Panc1 (cell line): Measurements from ENCODE around the gene MEGF11. TPM values are rescaled to one million over a fixed set of nuclear protein-coding genes. Genes with fewer than 3 reads are reported as not detected.

ENCODE experiments used
- ATAC-seq: fragments of 200-7000 bp; cut with Tn5 transposase; 2 replicates; pipeline ENCODE4 v1.9.1; 2020; ENCODE audit warnings: mild to moderate bottlenecking, moderate library complexity
- BruUV-seq: library from RNA; stranded (reverse); fragments of 400-500 nt; replicated peaks from 2 replicates; lab custom pipeline; 2021; lab: Mats Ljungman, UMichigan
- CTCF ChIA-PET: fragments of 300-600 bp; sonication (Branson Sonifier 250); formaldehyde crosslinking; loops from one replicate; lab custom pipeline; 2022; ENCODE audit warnings: antibody characterized with exemption; lab: Charles Lee
- POLR2A ChIA-PET: fragments of 300-600 bp; sonication (Branson Sonifier 250); formaldehyde crosslinking; loops from one replicate; lab custom pipeline; 2022; ENCODE audit warnings: antibody characterized with exemption; lab: Charles Lee
- DNase-seq: peaks from one replicate; pipeline ENCODE4 v3.0.0-alpha.2; 2010; ENCODE audit warnings: low read depth, low spot score
- H3K27ac ChIP-seq: 2 replicates; pipeline ENCODE4 v1.5.1; 2011; ENCODE audit warnings: mild to moderate bottlenecking, low read length, inconsistent platforms
- H3K27me3 ChIP-seq: fragments of 200-500 bp; sonication (Bioruptor generic); 2 replicates; pipeline ENCODE4 v1.6.0; 2014; ENCODE audit warnings: low read length, inconsistent platforms; ENCODE audit not compliant: control insufficient read depth, insufficient read depth
- H3K36me3 ChIP-seq: fragments of 200-500 bp; sonication (Bioruptor generic); 2 replicates; pipeline ENCODE4 v1.5.1; 2014; ENCODE audit warnings: inconsistent platforms, mild to moderate bottlenecking, low read length, moderate library complexity; ENCODE audit not compliant: control insufficient read depth, insufficient read depth
- H3K4me1 ChIP-seq: 2 replicates; pipeline ENCODE4 v1.5.1; 2011; ENCODE audit warnings: inconsistent platforms, mild to moderate bottlenecking, low read length, moderate library complexity; ENCODE audit not compliant: control insufficient read depth, insufficient read depth
- H3K4me3 ChIP-seq, 2 experiments: 2 replicates each; pipeline ENCODE4 v1.5.1; 2011 to 2012; ENCODE audit warnings: low read depth in 2 of 2, low read length in 2 of 2, mild to moderate bottlenecking in 2 of 2, inconsistent platforms in 1 of 2, moderate library complexity in 1 of 2
- H3K9me3 ChIP-seq: fragments of 200-500 bp; sonication (Bioruptor generic); 2 replicates; pipeline ENCODE4 v1.5.1; 2014; ENCODE audit warnings: low read depth, mild to moderate bottlenecking, inconsistent platforms, low read length, moderate library complexity; ENCODE audit not compliant: control insufficient read depth, insufficient read depth
- POLR2AphosphoS5 ChIP-seq: IDR thresholded peaks from 2 replicates; pipeline ENCODE4 v1.6.1; 2012; ENCODE audit warnings: mild to moderate bottlenecking, low read depth, low read length, moderate library complexity
- REST ChIP-seq, 2 experiments: IDR thresholded peaks; 2 replicates each; pipeline ENCODE4 v1.6.1; 2011 to 2012; ENCODE audit warnings: low read depth in 2 of 2, control low read depth in 1 of 2, low read length in 1 of 2, mild to moderate bottlenecking in 1 of 2, moderate library complexity in 1 of 2; ENCODE audit not compliant: insufficient read depth in 1 of 2
- SIN3A ChIP-seq: IDR thresholded peaks from 2 replicates; pipeline ENCODE4 v1.6.1; 2012; ENCODE audit warnings: low read depth, mild to moderate bottlenecking, low read length, moderate library complexity, borderline replicate concordance; ENCODE audit not compliant: insufficient read depth
- TCF7L2 ChIP-seq: IDR thresholded peaks from 2 replicates; pipeline ENCODE4 v1.6.1; 2011; ENCODE audit warnings: mild to moderate bottlenecking, low read depth, low read length, inconsistent platforms
- in situ Hi-C: cut with HindIII; loops from 2 replicates; pipeline ENCODE4 v1.10.0; 2016; ENCODE audit warnings: low sequenced_read_pairs, low pct_unique_long_range_greater_than_20kb
- intact Hi-C: fragments of 100-400 bp; cut with micrococcal nuclease; formaldehyde crosslinking; loops from one replicate; pipeline ENCODE4 v1.10.0; 2022; ENCODE audit not compliant: unreplicated experiment
- total RNA-seq: library from RNA; stranded (reverse); gene quantifications from one replicate; pipeline ENCODE4 v1.2.1, GENCODE V29; 2021; ENCODE audit not compliant: unreplicated experiment
- TF ChIP-seq, protein P1 (sequence below): fragments of 450-650 bp; IDR thresholded peaks from 2 replicates; pipeline ENCODE4 v1.5.1; 2017; ENCODE audit warnings: mild to moderate bottlenecking

The MEGF11 gene
- total RNA-seq, 1 experiment from 2014 or later = 0.95 TPM

DNA sequence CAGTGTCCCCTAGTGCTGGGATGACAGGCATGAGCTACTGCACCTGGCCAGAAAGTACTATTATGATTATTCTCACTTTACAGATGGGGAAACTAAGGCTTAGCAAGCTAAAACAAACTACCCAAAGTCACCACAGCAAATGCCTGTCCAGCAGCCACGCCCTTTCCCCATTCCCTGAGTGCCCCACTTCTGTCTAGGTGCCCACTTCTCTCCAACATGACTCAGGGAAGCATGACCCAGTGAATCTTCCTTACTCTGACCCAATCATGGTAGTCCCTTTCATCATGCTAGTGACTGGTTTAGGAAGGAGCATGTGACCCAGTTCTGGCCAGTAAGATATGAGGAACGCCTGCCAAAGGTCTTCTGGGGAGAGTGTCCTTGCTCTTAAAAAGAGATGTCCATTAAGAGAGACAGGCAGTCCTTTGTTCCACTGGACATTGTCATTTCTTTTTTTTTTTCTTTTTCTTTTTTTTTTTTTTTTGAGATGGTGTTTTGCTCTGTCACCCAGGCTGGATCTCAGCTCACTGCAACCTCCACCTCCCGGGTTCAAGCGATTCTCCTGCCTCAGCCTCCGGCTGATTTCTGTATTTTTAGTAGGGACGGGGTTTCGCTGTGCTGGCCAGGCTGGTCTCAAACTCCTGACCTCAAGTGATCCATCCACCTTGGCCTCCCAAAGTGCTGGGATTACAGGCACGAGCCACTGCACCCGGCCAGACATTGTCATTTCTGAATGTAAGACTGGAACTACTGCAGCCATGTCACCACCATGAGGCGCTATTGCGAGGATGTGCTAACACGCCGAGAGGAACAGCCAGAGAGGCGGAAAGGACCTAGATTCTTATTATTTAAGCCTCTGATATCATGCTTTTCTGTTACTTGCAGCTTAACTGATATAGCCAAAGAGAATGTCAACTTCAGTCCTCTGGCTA, 19.8 kb downstream of the MEGF11 start:
- DNase-seq (no peak), ATAC-seq (no peak)
- Histone ChIP-seq H3K4me3 (no peak overlapping the region), H3K36me3 (no peaks in the 10 kb centered on the region), H3K4me1 (no peaks in the 10 kb centered on the region), H3K27me3 (no peaks in the 10 kb centered on the region), H3K9me3 (no peaks in the 10 kb centered on the region), H3K27ac (no peak overlapping the region)
- ChIA-PET POLR2A (no interaction called here), CTCF (interaction anchor here (0.6 kb wide), 1 partner anchor 174 kb away, joined by 4 read pairs; no protein-coding TSS in a partner anchor)
- intact Hi-C loops = no loop called here
- no peak for TF ChIP-seq POLR2AphosphoS5
- TF ChIP-seq TCF7L2 = no peak
- TF ChIP-seq, protein P1, sequence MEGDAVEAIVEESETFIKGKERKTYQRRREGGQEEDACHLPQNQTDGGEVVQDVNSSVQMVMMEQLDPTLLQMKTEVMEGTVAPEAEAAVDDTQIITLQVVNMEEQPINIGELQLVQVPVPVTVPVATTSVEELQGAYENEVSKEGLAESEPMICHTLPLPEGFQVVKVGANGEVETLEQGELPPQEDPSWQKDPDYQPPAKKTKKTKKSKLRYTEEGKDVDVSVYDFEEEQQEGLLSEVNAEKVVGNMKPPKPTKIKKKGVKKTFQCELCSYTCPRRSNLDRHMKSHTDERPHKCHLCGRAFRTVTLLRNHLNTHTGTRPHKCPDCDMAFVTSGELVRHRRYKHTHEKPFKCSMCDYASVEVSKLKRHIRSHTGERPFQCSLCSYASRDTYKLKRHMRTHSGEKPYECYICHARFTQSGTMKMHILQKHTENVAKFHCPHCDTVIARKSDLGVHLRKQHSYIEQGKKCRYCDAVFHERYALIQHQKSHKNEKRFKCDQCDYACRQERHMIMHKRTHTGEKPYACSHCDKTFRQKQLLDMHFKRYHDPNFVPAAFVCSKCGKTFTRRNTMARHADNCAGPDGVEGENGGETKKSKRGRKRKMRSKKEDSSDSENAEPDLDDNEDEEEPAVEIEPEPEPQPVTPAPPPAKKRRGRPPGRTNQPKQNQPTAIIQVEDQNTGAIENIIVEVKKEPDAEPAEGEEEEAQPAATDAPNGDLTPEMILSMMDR = no peak; the same call in 1 of the 2 replicates
- no peak for TF ChIP-seq SIN3A
- TF ChIP-seq REST (IDR thresholded peaks at IDR 0.05; ENCODE audit: insufficient read depth in 1 of 2, low read depth in 2 of 2, low read length in 1 of 2) = no peak
- BruUV-seq = no TSS peak
- in situ Hi-C loops = no loop called here

- Histone ChIP-seq H3K9me3 (no peaks in the 10 kb centered on the region), H3K4me1 (no peaks in the 10 kb centered on the region), H3K27ac (no peak overlapping the region), H3K4me3 (no peak overlapping the region), H3K27me3 (no peaks in the 10 kb centered on the region), H3K36me3 (no peaks in the 10 kb centered on the region)
- TF ChIP-seq SIN3A = no peak
- no peak for TF ChIP-seq TCF7L2
- TF ChIP-seq, protein P1 = no peak
- no peak for TF ChIP-seq REST (IDR thresholded peaks at IDR 0.05; ENCODE audit: insufficient read depth in 1 of 2, low read depth in 2 of 2, low read length in 1 of 2)
- no peak for TF ChIP-seq POLR2AphosphoS5
- intact Hi-C loops = no loop called here
- no TSS peak for BruUV-seq
- ChIA-PET POLR2A (interaction anchor here (0.6 kb wide), 1 partner anchor 211 kb away, joined by 12 read pairs; no protein-coding TSS in a partner anchor), CTCF (no interaction called here)
- ATAC-seq (no peak), DNase-seq (no peak)
- in situ Hi-C loops = no loop called here
These were observed 21.3 kb downstream of the MEGF11 start for GRCh38 chr15:66232267-66232625.
